Right kidney (tissue), 1 donor: ENCODE results near the gene SF3B6.
A peak's percentile ranks its signal among the peaks of the same experiment; 100 is the strongest.
"Not testable (repeated sequence)": the region's sequence is repeated elsewhere in the genome, so short reads cannot be mapped to it uniquely, and the experiment has no call there.

Experiments used
- DNase-seq: peaks from one replicate; pipeline ENCODE4 v3.0.0-alpha.2; 2016

SF3B6 gene

GRCh38 chr2:24100732-24101131 is 24.6 kb upstream of the SF3B6 start:
- DNase-seq, result not testable (repeated sequence)

DNA sequence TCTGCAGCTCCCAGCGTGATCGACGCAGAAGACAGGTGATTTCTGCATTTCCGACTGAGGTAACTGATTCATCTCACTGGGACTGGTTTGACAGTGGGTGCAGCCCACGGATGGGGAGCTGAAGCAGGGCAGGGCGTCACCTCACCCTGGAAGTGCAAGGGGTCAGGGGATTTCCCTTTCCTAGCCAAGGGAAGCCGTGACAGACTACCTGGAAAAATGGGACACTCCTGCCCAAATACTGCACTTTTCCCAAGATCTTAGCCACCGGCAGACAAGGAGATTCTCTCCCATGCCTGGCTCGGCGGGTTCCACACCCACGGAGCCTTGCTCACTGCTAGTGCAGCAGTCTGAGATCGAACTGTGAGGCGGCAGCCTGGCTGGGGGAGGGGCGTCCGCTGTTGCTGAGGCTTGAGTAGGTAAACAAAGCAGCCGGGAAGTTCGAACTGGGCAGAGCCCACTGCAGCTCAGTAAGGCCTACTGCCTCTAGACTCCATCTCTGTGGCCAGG is 19.1 kb upstream of the SF3B6 start:
- DNase-seq, result not testable (repeated sequence)

DNA sequence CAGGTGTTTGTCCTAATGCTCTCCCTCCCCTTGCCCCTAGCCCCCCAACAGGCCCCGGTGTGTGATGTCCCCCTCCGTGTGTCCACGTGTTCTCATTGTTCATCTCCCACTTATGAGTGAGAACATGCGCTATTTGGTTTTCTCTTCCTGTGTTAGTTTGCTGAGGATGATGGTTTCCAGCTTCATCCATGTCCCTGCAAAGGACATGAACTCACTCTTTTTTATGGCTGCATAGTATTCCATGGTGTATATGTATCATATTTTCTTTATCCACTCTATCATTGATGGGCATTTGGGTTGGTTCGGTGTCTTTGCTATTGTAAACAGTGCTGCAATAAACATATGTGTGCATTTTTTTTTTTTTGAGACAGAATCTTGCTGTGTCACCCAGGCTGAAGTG is 17.1 kb upstream of the SF3B6 start:
- not testable (repeated sequence) for DNase-seq

DNA sequence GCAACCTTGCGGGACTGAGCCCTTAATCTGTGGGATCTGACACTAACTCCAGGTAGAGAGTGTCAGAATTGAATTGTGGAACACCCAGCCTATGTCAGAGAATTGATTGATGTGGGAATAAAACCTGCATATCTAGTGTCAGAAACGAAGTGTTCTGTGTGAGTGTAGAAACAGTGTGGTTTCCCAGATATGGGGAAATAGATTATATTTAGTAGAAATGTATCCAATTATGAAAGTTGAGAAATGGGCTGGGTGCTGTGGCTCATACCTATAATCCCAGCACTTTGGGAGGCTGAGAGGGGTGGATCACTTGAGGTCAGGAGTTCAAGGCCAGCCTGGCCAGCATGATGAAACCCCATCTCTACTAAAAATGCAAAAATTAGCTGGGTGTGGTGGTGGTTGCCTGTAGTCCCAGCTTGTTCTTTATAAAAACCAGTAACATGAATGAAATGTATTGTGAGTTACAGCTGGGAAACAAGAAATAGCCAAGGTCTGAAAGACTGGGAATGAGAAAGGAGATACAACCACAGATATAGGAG is 12.8 kb upstream of the SF3B6 start:
- no peak for DNase-seq

DNA sequence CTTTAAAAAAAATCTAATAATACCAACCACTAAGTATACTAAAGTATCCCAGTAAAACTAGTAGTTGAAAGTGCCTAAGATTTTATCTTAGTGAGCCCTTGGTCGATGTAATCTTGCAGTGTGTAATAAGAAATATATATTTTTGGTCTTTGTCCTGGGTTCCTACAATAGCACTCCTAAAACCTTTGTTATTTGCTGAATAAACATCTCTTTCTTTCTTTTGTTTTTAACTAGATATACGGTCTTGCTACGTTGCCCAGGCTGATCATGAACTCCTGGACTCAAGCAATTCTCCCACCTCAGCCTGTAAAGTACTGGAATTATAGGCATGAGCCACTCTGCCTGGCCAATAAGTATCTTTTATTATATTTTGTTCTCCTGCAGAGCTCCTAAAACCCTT is 10.9 kb upstream of the SF3B6 start:
- no peak for DNase-seq

DNA sequence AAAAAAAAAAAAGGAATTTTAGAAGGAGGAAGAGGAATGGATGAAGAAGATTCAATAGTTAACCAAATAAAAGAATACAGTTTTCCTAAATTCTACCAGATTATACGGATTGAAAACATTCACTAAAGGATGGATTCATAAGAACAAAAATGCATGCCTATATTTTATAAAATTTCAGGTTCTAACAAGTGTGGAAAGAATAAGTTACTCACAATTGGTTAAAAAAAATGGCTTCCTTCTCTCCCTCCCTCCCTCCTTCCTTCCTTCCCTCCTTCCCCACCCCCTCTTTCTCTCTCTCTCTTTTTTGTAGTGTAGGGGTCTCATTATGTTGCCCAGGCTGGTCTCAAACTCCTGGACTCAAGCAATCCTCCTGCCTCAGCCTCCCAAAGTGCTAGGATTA is 10.1 kb upstream of the SF3B6 start:
- no peak for DNase-seq

GRCh38 chr2:24085200-24085489 is 9.0 kb upstream of the SF3B6 start:
- no peak for DNase-seq

- peak; percentile 99 for DNase-seq
Observed at GRCh38 chr2:24084386-24085199, 8.5 kb upstream of the SF3B6 start, which contains the start of gene TP53I3. Gene TP53I3, minus strand, starts transcription at chr2:24084834. Its CDS starts 508 bp downstream, at chr2:24084326.

DNA sequence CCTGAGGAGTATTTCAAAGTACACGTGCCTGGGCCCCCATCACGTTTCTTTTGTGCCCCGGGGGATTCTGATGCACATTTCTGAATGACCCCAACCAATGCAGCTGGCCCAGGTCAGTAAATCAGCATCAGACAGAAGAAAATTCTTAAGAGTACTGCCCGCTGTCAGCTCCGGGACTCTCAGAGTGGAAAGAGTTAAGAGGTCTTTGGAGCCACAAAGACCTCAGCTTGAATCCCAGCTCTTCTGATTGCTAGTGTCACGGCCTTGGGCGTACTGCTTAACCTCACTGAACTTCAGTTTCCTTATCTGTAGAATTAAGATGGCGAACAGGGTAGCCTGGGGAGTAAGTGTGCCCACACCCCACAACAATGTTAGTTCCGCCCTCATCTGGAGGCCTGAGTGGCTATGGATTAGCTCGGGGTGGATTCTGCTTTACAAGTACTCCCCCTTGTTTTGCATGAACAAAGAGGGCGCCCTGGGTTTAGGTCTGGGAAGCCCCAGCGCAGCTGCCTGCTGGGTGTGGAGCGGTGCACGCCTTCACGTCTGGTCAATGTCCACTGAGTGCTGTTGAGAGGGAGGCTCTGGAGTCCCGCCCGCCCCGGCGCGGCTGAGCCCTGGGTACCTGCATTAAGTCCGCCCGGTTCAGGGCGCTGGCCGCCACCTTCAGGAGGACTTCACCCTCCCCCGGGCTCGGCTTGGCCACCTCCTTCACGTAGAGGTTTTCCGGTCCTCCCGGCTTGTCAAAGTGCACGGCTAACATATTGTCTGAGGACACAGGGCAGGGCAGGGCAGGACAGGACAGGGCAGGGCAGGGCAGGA is 7.7 kb upstream of the SF3B6 start:
- peak; percentile 96 for DNase-seq

DNA sequence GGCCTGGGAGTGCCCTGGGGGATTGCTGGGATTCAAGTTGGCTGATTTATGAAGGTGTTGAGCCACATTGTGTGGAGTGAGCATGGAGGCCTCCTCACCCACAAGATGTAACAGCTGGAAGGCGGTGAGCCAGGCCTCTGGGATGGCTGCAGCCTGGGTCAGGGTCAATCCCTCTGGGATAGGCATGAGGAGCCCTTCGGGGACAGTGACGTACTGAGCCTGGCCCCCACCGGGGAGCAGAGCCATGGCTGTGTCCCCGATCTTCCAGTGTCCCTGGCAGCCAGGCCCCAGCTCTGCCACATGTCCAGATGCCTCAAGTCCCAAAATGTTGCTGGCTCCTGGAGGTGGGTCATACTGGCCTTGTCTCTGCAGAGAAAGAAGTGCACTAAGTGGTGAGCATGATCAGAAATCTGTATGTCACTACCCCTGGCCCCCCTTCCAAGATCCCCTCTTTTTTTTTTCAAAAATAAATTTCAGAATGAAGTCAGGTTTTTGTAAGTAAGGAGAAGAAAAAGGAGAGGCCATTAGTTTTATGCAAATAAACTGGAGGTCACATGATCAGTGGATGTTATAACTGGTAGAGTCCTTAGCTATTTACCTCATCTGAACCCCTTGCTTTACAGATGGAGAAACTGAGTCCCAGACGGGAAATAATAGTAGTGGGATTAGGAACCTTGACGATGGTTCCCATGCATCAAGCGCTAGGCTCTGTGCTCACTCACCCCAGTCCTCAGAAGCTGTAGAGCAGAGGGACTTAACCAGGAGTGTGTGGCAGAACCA is 6.9 kb upstream of the SF3B6 start:
- no peak for DNase-seq

- no peak for DNase-seq
Observed at GRCh38 chr2:24080701-24081100, 4.6 kb upstream of the SF3B6 start.

DNA sequence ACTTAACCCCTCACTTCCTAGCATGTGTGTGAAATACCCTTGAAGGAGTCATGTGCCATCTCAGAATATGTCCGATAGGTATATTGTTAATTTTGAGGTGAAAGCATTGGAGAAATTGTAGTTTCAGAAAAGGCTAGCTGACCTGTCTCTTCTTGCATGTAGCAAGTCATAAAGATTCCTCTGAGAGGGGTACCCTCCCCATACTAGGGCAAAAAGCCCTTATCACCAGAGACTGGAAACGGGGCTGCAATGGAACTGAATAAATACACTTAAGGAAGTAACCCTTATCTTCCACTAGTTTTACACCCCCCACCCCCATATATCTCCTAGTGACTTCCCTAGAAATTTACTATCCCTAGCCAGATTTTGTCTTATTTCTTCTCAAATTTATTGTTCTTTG is 1.8 kb upstream of the SF3B6 start:
- no peak for DNase-seq

DNA sequence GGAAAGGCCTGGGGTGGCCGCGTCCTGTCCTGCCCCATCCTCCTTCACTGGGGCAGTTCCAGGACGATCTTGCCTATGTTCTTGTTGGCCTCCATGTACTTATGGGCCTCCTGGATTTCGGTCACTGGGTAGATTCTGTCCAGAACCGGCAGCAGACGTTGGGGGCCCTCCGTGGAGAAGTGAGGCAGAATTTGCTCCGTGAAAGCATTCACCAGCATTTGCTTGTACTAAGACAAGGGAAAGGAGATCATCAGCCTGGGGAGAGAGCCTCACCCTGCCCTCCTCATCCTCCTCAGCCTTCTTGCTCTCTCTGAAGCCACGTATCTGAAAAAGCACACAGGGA is 1.4 kb upstream of the SF3B6 start:
- no peak for DNase-seq

DNA sequence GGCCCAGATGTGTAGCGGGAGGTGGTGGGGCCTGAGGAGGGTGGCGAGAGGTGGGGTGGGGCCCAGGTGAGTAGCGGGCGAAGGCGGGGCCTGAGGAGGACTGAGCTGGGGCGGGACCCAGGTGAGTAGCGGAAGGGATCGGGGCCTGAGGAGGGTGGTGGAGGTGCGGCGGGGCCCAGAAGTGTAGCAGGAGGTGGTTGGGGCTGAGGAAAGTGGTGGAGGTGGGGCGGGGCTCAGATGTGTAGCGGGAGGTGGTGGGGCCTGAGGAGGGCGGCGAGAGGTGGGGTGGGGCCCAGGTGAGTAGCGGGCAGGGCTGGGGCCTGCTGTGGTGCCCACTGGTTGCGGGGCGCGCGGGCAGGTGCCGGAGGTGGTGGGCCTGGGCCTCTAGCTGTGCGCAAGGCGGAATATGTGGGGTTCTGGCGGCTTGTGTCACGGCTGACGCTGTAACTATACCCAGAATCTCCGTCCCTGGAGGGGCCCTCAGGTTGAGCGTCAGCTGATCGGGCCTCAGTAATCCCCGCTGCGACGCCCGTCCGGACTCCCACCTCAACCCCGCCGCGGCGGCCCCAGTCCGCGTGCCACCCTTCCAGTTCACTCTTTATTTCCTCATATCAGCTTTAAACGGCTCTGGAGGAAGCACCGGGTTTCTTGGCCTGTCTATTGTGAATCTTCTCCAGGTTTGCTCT is 866 bp upstream of the SF3B6 start:
- peak; percentile 72 for DNase-seq

- DNase-seq, result no peak
Observed at GRCh38 chr2:24075259-24075658, 867 bp downstream of the SF3B6 start.

DNA sequence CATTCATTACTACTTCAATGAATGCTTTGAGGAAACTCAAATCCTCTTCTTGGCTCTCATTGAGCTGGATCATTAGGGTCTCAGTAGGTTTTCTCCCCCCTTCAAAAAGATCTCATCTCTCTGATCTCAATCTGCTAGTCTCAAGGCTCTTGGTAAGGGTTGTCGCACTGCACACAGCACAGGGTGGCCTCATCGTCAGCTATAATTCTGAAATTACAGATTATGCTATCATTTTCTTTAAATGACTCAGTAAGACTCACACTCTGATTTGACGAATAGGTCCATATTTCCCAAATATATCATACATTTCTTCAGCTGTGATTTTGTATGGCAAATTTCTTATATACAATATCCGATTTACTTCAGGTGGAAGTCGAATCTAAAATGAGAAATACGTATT is 2.3 kb downstream of the SF3B6 start:
- no peak for DNase-seq

DNA sequence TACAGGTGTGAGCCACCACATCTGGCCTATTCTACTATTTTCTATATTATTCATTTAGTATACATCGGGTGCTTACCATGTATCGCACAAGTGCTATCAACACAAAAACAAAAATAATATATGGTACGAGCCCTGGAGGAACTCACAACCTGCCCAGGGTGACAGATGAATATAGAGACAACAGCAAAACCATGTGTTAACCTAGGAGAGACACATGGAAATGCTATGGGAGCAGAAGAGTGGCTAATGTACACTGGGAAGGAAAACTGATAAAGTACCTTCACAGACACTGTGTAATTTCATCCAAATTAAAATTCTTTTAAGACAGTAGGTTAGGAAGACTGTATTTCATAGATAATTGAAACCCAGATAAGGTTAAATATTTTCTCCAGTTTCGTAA is 3.9 kb downstream of the SF3B6 start:
- no peak for DNase-seq

- no peak for DNase-seq
Observed at GRCh38 chr2:24065341-24065740, 10.8 kb downstream of the SF3B6 start.

DNA sequence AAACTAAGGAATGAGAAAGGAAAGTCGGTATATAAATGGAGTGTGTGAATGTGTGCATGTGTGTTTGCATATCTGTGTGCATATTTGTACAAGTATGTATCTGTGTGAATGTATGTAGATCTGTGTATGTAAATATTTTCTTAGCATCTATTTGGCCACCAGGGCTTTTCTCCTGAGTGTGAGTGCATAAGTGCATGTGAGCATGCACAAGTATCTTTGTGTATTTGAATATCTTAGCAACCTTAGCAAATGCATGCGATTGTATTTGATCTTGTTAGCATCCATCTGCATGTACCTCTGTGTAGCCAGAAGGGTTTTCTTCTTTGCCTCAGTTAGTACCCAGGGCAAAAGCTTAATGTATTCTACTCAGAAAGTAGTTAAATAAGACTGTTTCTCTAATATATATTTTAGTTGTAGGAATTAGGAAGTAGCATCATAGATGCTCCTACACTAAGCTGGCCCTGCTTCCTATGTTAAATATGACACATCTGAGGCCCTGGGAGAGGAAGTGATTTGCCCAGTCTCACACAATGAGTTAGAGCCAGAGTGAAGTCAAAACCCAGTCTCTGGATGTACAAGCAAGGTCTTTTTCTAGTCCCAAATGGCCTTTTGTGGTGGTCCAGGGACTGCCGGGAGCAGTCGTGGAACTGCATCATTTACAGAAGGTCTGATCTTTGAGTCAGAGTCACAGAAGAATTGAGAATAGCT is 17.4 kb downstream of the SF3B6 start:
- no peak for DNase-seq

- no peak for DNase-seq
Observed at GRCh38 chr2:24055750-24056149, 20.4 kb downstream of the SF3B6 start.

- no peak for DNase-seq
Observed at GRCh38 chr2:24054366-24055010, 21.6 kb downstream of the SF3B6 start.
